Hepatocyte (in vitro differentiated cells): ENCODE data around the gene SEMA3A.

Source experiments
- EZH2 ChIP-seq: fragments of 200-600 bp; sonication (generic); IDR thresholded peaks from 2 replicates; pipeline ENCODE4 v1.6.1; 2016; ENCODE audit warnings: antibody characterized with exemption, mild to moderate bottlenecking, borderline replicate concordance
- EZH2phosphoT487 ChIP-seq: fragments of 200-600 bp; sonication (generic); IDR thresholded peaks from one replicate; pipeline ENCODE4 v1.6.1; 2018; ENCODE audit warnings: antibody characterized with exemption, mild to moderate bottlenecking, low read depth, moderate library complexity; ENCODE audit not compliant: unreplicated experiment, severe bottlenecking
- TF ChIP-seq, protein P1 (sequence below): fragments of 200-600 bp; sonication (generic); IDR thresholded peaks from 2 replicates; pipeline ENCODE4 v1.5.1; 2016; ENCODE audit warnings: antibody characterized with exemption, mild to moderate bottlenecking; ENCODE audit not compliant: poor library complexity

DNA sequence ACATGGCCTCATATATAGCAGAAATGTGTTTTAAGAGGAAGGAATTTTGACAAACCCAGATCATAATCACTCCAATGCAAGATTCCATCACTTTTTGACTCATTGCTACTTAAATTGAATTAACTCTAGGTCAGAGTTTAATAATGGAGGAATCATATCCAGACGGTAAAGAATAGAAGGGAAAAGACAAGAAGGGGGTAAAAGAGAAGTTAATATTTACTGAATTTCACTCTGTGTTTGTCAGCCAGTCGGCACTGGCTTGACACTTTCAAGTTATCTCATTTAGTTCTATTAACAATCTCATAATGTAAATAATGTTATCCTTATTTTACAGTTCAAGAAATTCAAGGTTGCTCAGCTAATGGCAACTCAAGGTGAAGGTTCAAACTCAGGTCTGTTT lies 147.5 kb downstream of the SEMA3A start:
- TF ChIP-seq, protein P1, sequence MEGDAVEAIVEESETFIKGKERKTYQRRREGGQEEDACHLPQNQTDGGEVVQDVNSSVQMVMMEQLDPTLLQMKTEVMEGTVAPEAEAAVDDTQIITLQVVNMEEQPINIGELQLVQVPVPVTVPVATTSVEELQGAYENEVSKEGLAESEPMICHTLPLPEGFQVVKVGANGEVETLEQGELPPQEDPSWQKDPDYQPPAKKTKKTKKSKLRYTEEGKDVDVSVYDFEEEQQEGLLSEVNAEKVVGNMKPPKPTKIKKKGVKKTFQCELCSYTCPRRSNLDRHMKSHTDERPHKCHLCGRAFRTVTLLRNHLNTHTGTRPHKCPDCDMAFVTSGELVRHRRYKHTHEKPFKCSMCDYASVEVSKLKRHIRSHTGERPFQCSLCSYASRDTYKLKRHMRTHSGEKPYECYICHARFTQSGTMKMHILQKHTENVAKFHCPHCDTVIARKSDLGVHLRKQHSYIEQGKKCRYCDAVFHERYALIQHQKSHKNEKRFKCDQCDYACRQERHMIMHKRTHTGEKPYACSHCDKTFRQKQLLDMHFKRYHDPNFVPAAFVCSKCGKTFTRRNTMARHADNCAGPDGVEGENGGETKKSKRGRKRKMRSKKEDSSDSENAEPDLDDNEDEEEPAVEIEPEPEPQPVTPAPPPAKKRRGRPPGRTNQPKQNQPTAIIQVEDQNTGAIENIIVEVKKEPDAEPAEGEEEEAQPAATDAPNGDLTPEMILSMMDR: no peak
- TF ChIP-seq EZH2 (no peak), EZH2phosphoT487 (no peak)
